H1 (cell line): ENCODE measurements around the gene PLCB1. TPM values are rescaled to one million over a fixed set of nuclear protein-coding genes. Genes with fewer than 3 reads are reported as not detected.

Experiments
- CTCF ChIA-PET: fragments of 300-600 bp; sonication (Branson Sonifier 250); formaldehyde crosslinking; loops from one replicate; lab custom pipeline; 2021; ENCODE audit not compliant: partially characterized antibody; lab: Charles Lee
- POLR2A ChIA-PET: fragments of 300-600 bp; sonication (Branson Sonifier 250); formaldehyde crosslinking; loops from one replicate; lab custom pipeline; 2021; ENCODE audit warnings: inconsistent platforms; ENCODE audit not compliant: partially characterized antibody; lab: Charles Lee
- DNase-seq, 2 experiments: peaks; one replicate each; pipeline versions ENCODE4 v3.0.0 to v3.0.0-alpha.2; 2010 to 2022; ENCODE audit warnings: low spot score in 2 of 2, low read depth in 1 of 2, mixed read lengths in 1 of 2
- FAIRE-seq: peaks from 2 replicates; lab custom pipeline; 2011; peaks lifted over from hg19 to GRCh38; lab: Jason Lieb, UNC
- H2AFZ ChIP-seq: 2 replicates; pipeline ENCODE4 v1.8.1; 2012; ENCODE audit warnings: low read length, inconsistent platforms
- H2AK5ac ChIP-seq: 2 replicates; pipeline ENCODE4 v1.6.1; 2013; ENCODE audit warnings: low read depth, low read length
- H2BK120ac ChIP-seq: replicated peaks from 2 replicates; pipeline ENCODE3; 2013; ENCODE audit warnings: low read depth, low read length, inconsistent platforms
- H2BK12ac ChIP-seq: 2 replicates; pipeline ENCODE4 v1.6.1; 2013; ENCODE audit warnings: low read depth, low read length
- H2BK15ac ChIP-seq: 2 replicates; pipeline ENCODE4 v1.6.1; 2013; ENCODE audit warnings: low read length
- H2BK20ac ChIP-seq: 2 replicates; pipeline ENCODE4 v1.6.1; 2013; ENCODE audit warnings: low read length
- H2BK5ac ChIP-seq: 2 replicates; pipeline ENCODE4 v1.6.1; 2013; ENCODE audit warnings: low read depth, low read length
- H3K14ac ChIP-seq: 2 replicates; pipeline ENCODE4 v1.6.1; 2013; ENCODE audit warnings: inconsistent platforms; ENCODE audit not compliant: insufficient read length
- H3K18ac ChIP-seq: 2 replicates; pipeline ENCODE4 v1.6.1; 2013; ENCODE audit warnings: low read length; ENCODE audit errors: extremely low read depth
- H3K23ac ChIP-seq: 2 replicates; pipeline ENCODE4 v1.6.1; 2013; ENCODE audit warnings: inconsistent platforms; ENCODE audit not compliant: insufficient read length
- H3K23me2 ChIP-seq: 2 replicates; pipeline ENCODE4 v1.6.1; 2013; ENCODE audit warnings: low read depth, low read length
- H3K27ac ChIP-seq: 2 replicates; pipeline ENCODE4 v1.6.1; 2011; ENCODE audit warnings: low read depth, low read length, inconsistent platforms
- H3K27me3 ChIP-seq, 4 experiments: replicated peaks in 1 of 4; 1 replicate in 1 of 4; 2 replicates in 3 of 4; pipeline versions ENCODE4 v1.6.1 to v1.8.1; 2011 to 2013; ENCODE audit warnings: low read length in 3 of 4, mild to moderate bottlenecking in 3 of 4, inconsistent platforms in 2 of 4, mixed read lengths in 2 of 4, moderate library complexity in 1 of 4; ENCODE audit not compliant: control insufficient read depth in 3 of 4, insufficient read depth in 3 of 4; ENCODE audit errors: extremely low read depth in 1 of 4
- H3K36me3 ChIP-seq, 4 experiments: 2 replicates each; pipeline versions ENCODE4 v1.6.1 to v1.8.1; 2011 to 2013; ENCODE audit warnings: mild to moderate bottlenecking in 4 of 4, low read length in 3 of 4, moderate library complexity in 2 of 4, control low read depth in 1 of 4, inconsistent platforms in 1 of 4; ENCODE audit not compliant: insufficient read depth in 4 of 4, control insufficient read depth in 2 of 4
- H3K4ac ChIP-seq: replicated peaks from 2 replicates; pipeline ENCODE3; 2013; ENCODE audit warnings: low read length, low read depth, mixed read lengths, inconsistent platforms; ENCODE audit not compliant: insufficient read length
- H3K4me1 ChIP-seq, 4 experiments: replicated peaks in 1 of 4; 1 replicate in 1 of 4; 2 replicates in 3 of 4; pipeline versions ENCODE4 v1.6.1 to v1.8.1; 2011 to 2013; ENCODE audit warnings: low read length in 3 of 4, inconsistent platforms in 2 of 4, mixed read lengths in 1 of 4; ENCODE audit not compliant: insufficient read depth in 4 of 4, control insufficient read depth in 3 of 4
- H3K4me2 ChIP-seq, 2 experiments: 2 replicates each; pipeline versions ENCODE4 v1.6.1 to v1.8.1; 2011 to 2013; ENCODE audit warnings: low read depth in 2 of 2, low read length in 2 of 2, control low read depth in 1 of 2, inconsistent platforms in 1 of 2, mild to moderate bottlenecking in 1 of 2; ENCODE audit not compliant: insufficient read depth in 1 of 2
- H3K4me3 ChIP-seq, 4 experiments: fragments of 200-600, 300-600 bp in 1 of 4; sonication (generic), shearing (Covaris generic), sonication (Bioruptor Twin) in 1 of 4; 2 replicates each; pipeline versions ENCODE4 v1.5.1 to v1.8.1; 2011 to 2016; ENCODE audit warnings: low read length in 4 of 4, low read depth in 3 of 4, control low read depth in 2 of 4, inconsistent platforms in 2 of 4, mild to moderate bottlenecking in 2 of 4, mixed read lengths in 1 of 4, moderate library complexity in 1 of 4; ENCODE audit not compliant: insufficient read depth in 2 of 4; ENCODE audit errors: extremely low read depth in 1 of 4
- H3K56ac ChIP-seq: replicated peaks from 2 replicates; pipeline ENCODE3; 2013; ENCODE audit warnings: low read depth, mild to moderate bottlenecking, mixed read lengths, low read length, inconsistent platforms; ENCODE audit not compliant: insufficient read length
- H3K79me1 ChIP-seq: 2 replicates; pipeline ENCODE4 v1.6.1; 2013; ENCODE audit warnings: low read depth, low read length, control low read depth
- H3K79me2 ChIP-seq, 2 experiments: 2 replicates each; pipeline versions ENCODE4 v1.6.1 to v1.8.1; 2012 to 2013; ENCODE audit warnings: low read length in 2 of 2, mild to moderate bottlenecking in 2 of 2, inconsistent platforms in 1 of 2; ENCODE audit not compliant: insufficient read depth in 2 of 2, control insufficient read depth in 1 of 2
- H3K9ac ChIP-seq, 4 experiments: replicated peaks in 1 of 4; 1 replicate in 1 of 4; 2 replicates in 3 of 4; pipeline versions ENCODE4 v1.6.1 to v1.8.1; 2011 to 2013; ENCODE audit warnings: low read depth in 3 of 4, low read length in 3 of 4, control low read depth in 2 of 4, mild to moderate bottlenecking in 2 of 4, moderate library complexity in 2 of 4, inconsistent platforms in 1 of 4; ENCODE audit errors: extremely low read depth in 1 of 4
- H3K9me3 ChIP-seq, 2 experiments: 2 replicates each; pipeline versions ENCODE4 v1.6.1 to v1.8.1; 2012 to 2013; ENCODE audit warnings: mild to moderate bottlenecking in 2 of 2, moderate library complexity in 2 of 2, control low read depth in 1 of 2, inconsistent platforms in 1 of 2, low read depth in 1 of 2, low read length in 1 of 2, mixed read lengths in 1 of 2; ENCODE audit not compliant: insufficient read depth in 2 of 2
- H4K20me1 ChIP-seq, 2 experiments: replicated peaks in 1 of 2; 2 replicates each; pipeline versions ENCODE3 to v1.8.1; 2011 to 2013; ENCODE audit warnings: inconsistent platforms in 2 of 2, low read length in 2 of 2, mild to moderate bottlenecking in 1 of 2; ENCODE audit not compliant: insufficient read depth in 2 of 2, control insufficient read depth in 1 of 2
- H4K5ac ChIP-seq: 2 replicates; pipeline ENCODE4 v1.6.1; 2013; ENCODE audit warnings: low read length, low read depth, mixed read lengths, inconsistent platforms; ENCODE audit not compliant: insufficient read length
- H4K8ac ChIP-seq: 2 replicates; pipeline ENCODE4 v1.8.0; 2013; ENCODE audit warnings: mild to moderate bottlenecking, moderate library complexity, low read length, inconsistent platforms; ENCODE audit not compliant: insufficient read depth; ENCODE audit errors: extremely low read depth
- H4K91ac ChIP-seq: replicated peaks from 2 replicates; pipeline ENCODE3; 2013; ENCODE audit warnings: low read length, mixed read lengths, inconsistent platforms; ENCODE audit not compliant: insufficient read length
- EGR1 ChIP-seq: IDR thresholded peaks from 2 replicates; pipeline ENCODE4 v1.6.1; 2011; ENCODE audit warnings: low read depth, low read length, borderline replicate concordance
- GABPA ChIP-seq: IDR thresholded peaks from 2 replicates; pipeline ENCODE4 v1.6.1; 2011; ENCODE audit warnings: mild to moderate bottlenecking, low read length, moderate library complexity, borderline replicate concordance; ENCODE audit not compliant: insufficient read depth
- JUN ChIP-seq: IDR thresholded peaks from 2 replicates; pipeline ENCODE4 v1.6.1; 2011; ENCODE audit warnings: low read depth, mild to moderate bottlenecking, improper control_type of control experiment, low read length
- JUND ChIP-seq: IDR thresholded peaks from 2 replicates; pipeline ENCODE4 v1.6.1; 2011; ENCODE audit warnings: mild to moderate bottlenecking, improper control_type of control experiment, low read length
- MAFK ChIP-seq: IDR thresholded peaks from 2 replicates; pipeline ENCODE4 v1.6.1; 2012; ENCODE audit warnings: low read depth, mild to moderate bottlenecking, improper control_type of control experiment, low read length
- NANOG ChIP-seq: IDR thresholded peaks from 2 replicates; pipeline ENCODE4 v1.6.1; 2011; ENCODE audit warnings: low read length, low read depth, mild to moderate bottlenecking, inconsistent platforms; ENCODE audit not compliant: insufficient read depth, poor library complexity, severe bottlenecking
- SP2 ChIP-seq: IDR thresholded peaks from 2 replicates; pipeline ENCODE4 v1.6.1; 2012; ENCODE audit warnings: mild to moderate bottlenecking, low read length, inconsistent platforms
- TAF1 ChIP-seq: IDR thresholded peaks from 2 replicates; pipeline ENCODE4 v1.6.1; 2011; ENCODE audit warnings: mild to moderate bottlenecking, low read depth, low read length
- TAF7 ChIP-seq: optimal IDR thresholded peaks from 2 replicates; pipeline ENCODE3; 2011; ENCODE audit warnings: low read depth, mild to moderate bottlenecking, inconsistent platforms, low read length, moderate library complexity, borderline replicate concordance
- TBP ChIP-seq: IDR thresholded peaks from 2 replicates; pipeline ENCODE4 v1.6.1; 2011; ENCODE audit warnings: low read depth, low read length, improper control_type of control experiment
- TCF12 ChIP-seq: IDR thresholded peaks from 2 replicates; pipeline ENCODE4 v1.6.1; 2011; ENCODE audit warnings: low read depth, mild to moderate bottlenecking, low read length
- WGBS, 2 experiments: shearing (Covaris generic) in 1 of 2; methylation state at CpG; one replicate each; pipeline versions ENCODE4 v1.1.6 to v1.1.7; 2013 to 2015; ENCODE audit warnings: low lambda C conversion rate in 2 of 2, mixed read lengths in 2 of 2, inconsistent platforms in 1 of 2, low coverage in 1 of 2, missing lambda C conversion rate in 1 of 2; ENCODE audit not compliant: insufficient replicate concordance in 2 of 2, insufficient coverage in 1 of 2, insufficient read length in 1 of 2; ENCODE audit errors: extremely low coverage in 1 of 2, missing lambda C conversion rate in 1 of 2; 5-methylcytosine and 5-hydroxymethylcytosine counted together
- polyA plus RNA-seq, 7 experiments: library from polyadenylated mRNA; depleted of rRNA in 3 of 7; stranded (reverse) in 5 of 7; unstranded in 2 of 7; fragments of >200 nt in 5 of 7; fragments of 200-250 nt in 2 of 7; gene quantifications; 1 replicate in 5 of 7; 2 replicates in 1 of 7; 4 replicates in 1 of 7; pipeline versions ENCODE4 v1.2.1 to v1.2.3, GENCODE V29; 2011 to 2013; ENCODE audit warnings: missing spikeins in 2 of 7, mixed read lengths in 2 of 7
- total RNA-seq: library from RNA; stranded (reverse); fragmentation: NEBNext Ultra II Directional; extraction: Animal tissue kit (Norgen Biotek cat#: 25700); gene quantifications from 2 replicates; pipeline ENCODE4 v1.2.1, GENCODE V29; 2021
- TF ChIP-seq, protein P1 (sequence below): IDR thresholded peaks from 2 replicates; pipeline ENCODE4 v1.6.1; 2012; ENCODE audit warnings: inconsistent platforms
- TF ChIP-seq, protein P2 (sequence below): IDR thresholded peaks from 2 replicates; pipeline ENCODE4 v1.6.1; 2012; ENCODE audit warnings: low read length, inconsistent platforms

The PLCB1 gene
- total and polyA plus RNA-seq, 2 of the 8 experiments (the other 6 are each of a cell fraction or from before 2014, with no cell fraction given), result 2.6 to 9.1 TPM

DNA sequence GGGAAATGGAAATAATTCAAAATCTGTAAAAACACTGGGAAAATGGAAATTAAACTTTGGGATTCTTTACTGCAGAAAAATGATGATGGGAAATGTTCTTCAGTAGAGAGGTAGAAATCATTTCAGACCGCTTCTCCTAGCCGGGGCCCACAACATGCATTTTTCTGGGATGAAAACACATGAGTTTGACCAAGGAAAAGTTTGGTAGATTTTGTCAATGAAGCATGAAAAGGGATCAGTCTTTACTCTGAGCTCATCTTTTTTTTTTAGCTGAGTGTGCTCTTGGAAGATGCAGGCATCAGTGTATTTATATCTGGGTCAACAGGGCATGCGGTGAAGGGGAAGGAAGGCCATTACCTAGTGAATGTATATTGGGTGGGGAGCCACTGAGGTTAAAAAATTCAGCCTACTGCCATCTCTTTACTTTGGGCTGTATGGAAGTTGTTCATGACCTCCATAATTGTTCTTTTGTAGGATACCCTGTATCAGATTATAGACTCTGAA, 36.8 kb downstream of the PLCB1 start:
- H4K5ac ChIP-seq, result no peak overlapping the region
- FAIRE-seq (no peak), DNase-seq (no peak)
- H4K8ac ChIP-seq, result no peak overlapping the region
- H2BK12ac ChIP-seq, result no peak overlapping the region
- no peak overlapping the region for H3K14ac ChIP-seq
- H4K91ac ChIP-seq, result no peak overlapping the region
- H3K9ac ChIP-seq, result no peak overlapping the region
- no peaks in the 10 kb centered on the region for H3K4me1 ChIP-seq
- WGBS, 2 experiments, result 77% methylated on average over 3 of the region's 3 CpGs; no CpG with 5 or more reads in 1 of the 2 experiments
- no peak overlapping the region for H2AK5ac ChIP-seq
- no peaks in the 10 kb centered on the region for H3K27me3 ChIP-seq
- ChIA-PET CTCF (no interaction called here), POLR2A (no interaction called here)
- no peak overlapping the region for H3K4me3 ChIP-seq
- no peak overlapping the region for H3K18ac ChIP-seq
- no peaks in the 10 kb centered on the region for H3K36me3 ChIP-seq
- no peak overlapping the region for H3K23ac ChIP-seq
- H3K4ac ChIP-seq, result no peak overlapping the region
- no peak overlapping the region for H3K27ac ChIP-seq
- H2AFZ ChIP-seq, result no peak overlapping the region
- H4K20me1 ChIP-seq, result no peaks in the 10 kb centered on the region
- H2BK20ac ChIP-seq, result no peak overlapping the region
- H2BK5ac ChIP-seq, result no peak overlapping the region
- H3K56ac ChIP-seq, result no peak overlapping the region
- no peak overlapping the region for H3K4me2 ChIP-seq
- H2BK15ac ChIP-seq, result no peak overlapping the region
- H2BK120ac ChIP-seq, result no peak overlapping the region
- no peaks in the 10 kb centered on the region for H3K23me2 ChIP-seq
- H3K9me3 ChIP-seq, result no peaks in the 10 kb centered on the region
- H3K79me2 ChIP-seq, result no peaks in the 10 kb centered on the region
- no peaks in the 10 kb centered on the region for H3K79me1 ChIP-seq
- TF ChIP-seq NANOG, result no peak
- TF ChIP-seq EGR1, result no peak
- no peak for TF ChIP-seq JUND
- TF ChIP-seq, protein P1, sequence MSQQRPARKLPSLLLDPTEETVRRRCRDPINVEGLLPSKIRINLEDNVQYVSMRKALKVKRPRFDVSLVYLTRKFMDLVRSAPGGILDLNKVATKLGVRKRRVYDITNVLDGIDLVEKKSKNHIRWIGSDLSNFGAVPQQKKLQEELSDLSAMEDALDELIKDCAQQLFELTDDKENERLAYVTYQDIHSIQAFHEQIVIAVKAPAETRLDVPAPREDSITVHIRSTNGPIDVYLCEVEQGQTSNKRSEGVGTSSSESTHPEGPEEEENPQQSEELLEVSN, result no peak
- TF ChIP-seq, protein P2, sequence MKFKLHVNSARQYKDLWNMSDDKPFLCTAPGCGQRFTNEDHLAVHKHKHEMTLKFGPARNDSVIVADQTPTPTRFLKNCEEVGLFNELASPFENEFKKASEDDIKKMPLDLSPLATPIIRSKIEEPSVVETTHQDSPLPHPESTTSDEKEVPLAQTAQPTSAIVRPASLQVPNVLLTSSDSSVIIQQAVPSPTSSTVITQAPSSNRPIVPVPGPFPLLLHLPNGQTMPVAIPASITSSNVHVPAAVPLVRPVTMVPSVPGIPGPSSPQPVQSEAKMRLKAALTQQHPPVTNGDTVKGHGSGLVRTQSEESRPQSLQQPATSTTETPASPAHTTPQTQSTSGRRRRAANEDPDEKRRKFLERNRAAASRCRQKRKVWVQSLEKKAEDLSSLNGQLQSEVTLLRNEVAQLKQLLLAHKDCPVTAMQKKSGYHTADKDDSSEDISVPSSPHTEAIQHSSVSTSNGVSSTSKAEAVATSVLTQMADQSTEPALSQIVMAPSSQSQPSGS, result no peak
- no peak for TF ChIP-seq SP2
- TF ChIP-seq MAFK, result no peak
- TF ChIP-seq TBP, result no peak
- TF ChIP-seq GABPA, result no peak
- no peak for TF ChIP-seq TCF12
- TF ChIP-seq TAF1, result no peak
- TF ChIP-seq JUN, result no peak
- TF ChIP-seq TAF7, result no peak
